HG02884 (cell line): ENCODE measurements around the gene ACAD10.
"Not testable (repeated sequence)": the region's sequence is repeated elsewhere in the genome, so short reads cannot be mapped to it uniquely, and the experiment has no call there.

ENCODE experiments used
- ATAC-seq: cut with Tn5 transposase; IDR thresholded peaks from one replicate; pipeline ENCODE4 v1.9.1; 2021; ENCODE audit warnings: mild to moderate bottlenecking, moderate library complexity; ENCODE audit not compliant: unreplicated experiment

Gene ACAD10

DNA sequence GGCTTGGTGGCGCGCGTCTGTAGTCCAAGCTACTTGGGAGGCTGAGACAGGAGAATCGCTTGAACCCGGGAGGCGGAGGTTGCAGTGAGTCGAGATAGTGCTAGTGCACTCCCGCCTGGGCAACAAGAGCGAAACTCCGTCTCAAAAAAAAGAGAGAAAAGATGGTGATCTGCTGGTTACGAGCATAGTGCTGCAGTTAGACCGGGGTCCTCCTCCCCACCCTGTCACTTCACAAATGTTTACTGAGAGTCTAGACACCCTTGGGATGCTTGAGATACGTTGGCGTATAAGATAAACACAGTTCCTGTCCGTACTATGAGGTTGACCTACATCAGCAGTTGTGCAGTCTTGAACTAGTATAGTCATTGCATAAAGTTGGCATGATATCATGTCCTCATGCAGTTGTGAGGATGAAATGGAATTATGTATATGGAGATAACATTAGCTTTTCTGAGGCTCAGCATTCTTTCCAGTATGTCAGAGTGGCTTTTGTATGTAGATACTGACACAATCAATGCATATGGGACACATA is 787 bp downstream of the ACAD10 start:
- no peak for ATAC-seq

DNA sequence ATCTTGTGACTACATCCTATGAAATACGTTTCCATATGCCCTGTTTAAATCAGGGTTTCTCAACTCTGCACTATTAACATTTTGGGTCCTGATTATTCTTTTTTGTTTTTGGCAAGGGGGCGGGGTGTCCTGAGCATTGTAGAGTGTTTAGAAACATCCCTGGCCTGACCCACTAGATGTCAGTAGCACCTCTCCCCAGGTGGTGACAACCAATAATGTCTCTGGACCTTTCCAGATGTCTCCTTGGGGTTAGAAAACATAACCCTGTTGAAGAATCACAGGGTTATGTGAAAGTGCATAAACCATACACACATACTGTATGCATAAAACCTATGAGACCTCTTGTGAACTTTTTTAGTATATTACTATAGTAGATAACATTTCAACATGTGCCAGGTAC is 1.4 kb downstream of the ACAD10 start:
- no peak for ATAC-seq

DNA sequence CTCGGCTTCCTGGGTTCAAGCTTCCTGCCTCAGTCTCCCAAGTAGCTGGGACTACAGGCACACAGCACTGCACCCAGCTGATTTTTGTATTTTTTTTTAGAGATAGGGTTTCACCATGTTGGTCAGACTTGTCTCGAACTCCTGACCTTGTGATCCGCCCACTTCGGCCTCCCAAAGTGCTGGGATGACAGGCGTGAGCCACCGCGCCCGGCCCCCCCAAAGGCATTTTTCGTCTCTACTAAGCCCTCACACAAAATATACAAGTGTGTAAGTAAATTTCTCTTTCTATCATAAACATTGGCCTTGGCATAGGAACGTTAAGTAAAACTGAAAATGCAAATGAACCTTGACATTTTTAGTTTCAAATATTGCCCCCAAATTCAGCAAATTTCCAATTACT is 2.1 kb downstream of the ACAD10 start:
- ATAC-seq = no peak

DNA sequence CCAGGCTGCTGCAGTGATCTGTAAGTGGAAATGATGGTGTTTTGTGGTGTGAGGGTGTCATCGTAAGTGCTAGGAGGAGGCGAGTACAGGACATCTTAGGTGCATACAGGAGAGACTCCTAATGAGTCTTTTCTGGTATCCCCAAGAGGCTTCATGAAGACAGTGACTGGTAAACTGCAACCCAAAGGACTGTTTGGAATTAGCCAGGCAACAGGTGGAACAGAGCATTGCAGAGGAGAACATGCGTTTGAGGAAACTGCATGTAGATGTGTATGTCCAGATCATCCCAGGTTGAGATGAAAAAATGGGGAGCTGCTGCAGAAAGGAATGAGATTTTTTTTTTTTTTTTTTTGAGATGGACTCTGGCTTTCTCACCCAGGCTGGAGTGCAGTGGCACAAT is 5.4 kb downstream of the ACAD10 start:
- ATAC-seq = no peak

DNA sequence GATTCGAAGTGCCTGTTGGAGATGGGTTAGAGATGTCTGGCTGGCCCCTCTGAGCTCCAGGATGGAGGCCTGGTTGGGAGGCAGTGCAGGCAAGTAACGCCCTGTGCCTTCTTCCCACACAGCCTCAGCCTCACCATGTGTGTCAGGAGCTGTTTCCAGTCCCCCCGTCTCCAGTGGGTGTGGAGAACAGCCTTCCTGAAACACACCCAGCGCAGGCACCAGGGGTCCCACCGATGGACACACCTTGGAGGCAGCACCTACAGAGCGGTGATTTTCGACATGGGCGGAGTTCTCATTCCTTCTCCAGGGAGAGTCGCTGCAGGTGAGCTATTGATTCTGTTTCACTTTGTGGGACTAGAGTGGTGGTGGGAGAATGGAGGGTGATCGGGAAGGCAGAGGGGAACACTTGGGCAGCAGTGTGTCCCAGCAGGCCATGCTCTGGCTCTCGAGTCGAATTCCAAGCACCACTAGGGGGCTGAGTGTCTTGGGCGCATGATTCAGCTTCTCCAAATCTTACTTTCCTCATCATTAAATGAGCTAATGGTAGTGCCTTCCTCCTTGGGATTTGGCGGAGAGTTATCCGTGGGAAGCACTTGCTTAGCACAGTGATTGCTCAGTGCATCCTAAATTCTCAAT is 6.8 kb downstream of the ACAD10 start:
- no peak for ATAC-seq

DNA sequence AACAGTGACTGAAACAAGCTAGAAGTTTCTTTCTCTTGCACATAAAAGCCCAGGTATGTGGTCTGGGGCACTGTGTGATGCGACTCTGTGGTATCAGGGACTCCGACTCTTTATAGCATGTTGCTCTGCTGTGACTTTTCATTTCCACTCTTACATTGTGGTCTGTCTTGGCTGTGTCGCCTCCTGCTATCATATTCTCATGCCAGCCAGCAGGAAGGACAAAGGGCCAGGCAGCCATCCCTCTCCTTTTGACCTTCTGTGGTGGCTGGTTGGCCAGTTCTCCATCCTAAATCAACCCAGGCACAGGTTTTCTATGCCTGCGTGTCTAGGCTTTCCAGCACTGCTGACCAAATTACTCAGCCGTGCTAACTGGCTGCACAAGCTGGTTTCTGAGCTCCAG is 8.0 kb downstream of the ACAD10 start:
- no peak for ATAC-seq

DNA sequence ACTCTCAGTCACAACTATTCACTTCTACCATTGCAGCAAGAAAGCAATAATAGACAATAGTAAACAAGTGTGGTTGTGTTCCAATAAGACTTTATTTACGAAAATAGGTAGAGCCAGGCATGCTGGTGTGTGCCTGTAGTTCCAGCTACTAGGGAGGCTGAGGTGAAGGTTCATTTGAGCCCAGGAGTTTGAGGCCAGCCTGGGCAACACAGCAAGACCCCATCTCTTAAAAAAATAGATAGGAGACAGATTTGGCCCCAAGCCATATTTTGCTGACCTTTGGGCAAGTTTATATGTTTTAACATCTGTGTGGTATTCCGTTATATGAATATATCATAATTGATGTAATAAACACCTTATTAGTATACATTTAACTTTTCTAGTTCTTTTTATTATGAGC is 14.1 kb downstream of the ACAD10 start:
- no peak for ATAC-seq

DNA sequence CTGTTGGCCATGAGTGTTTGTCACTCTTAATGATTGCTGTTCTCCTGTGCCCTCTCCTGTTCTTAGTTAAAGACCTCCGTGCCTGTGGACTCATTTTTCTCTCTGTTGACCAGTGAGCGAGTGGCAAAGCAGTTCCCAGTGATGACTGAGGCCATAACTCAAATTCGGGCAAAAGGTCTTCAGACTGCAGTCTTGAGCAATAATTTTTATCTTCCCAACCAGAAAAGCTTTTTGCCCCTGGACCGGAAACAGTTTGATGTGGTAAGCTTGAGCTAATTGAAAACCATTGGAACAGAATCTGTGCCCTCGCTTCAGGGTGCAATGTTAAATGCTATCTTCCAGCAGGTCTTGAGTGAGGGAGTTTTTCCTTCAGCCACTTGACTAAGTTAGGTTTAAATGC is 19.8 kb downstream of the ACAD10 start:
- no peak for ATAC-seq

DNA sequence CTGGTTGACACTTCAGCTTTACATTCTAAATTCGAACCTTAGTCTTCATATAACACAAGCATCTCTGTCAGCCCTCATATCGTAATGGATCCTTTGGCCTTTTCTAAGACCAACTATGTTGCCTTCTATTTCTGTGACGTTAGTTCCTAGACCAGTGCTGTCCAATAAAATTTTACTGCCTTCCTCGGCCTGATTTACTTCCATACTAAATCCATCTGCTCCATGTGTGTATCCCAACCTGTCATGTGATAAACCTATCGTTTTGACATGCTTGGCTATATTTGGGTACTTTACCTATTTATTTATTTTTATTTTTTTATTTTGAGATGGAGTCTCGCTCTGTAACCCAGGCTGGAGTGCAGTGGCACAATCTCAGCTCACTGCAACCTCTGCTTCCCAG is 20.3 kb downstream of the ACAD10 start:
- ATAC-seq = no peak

DNA sequence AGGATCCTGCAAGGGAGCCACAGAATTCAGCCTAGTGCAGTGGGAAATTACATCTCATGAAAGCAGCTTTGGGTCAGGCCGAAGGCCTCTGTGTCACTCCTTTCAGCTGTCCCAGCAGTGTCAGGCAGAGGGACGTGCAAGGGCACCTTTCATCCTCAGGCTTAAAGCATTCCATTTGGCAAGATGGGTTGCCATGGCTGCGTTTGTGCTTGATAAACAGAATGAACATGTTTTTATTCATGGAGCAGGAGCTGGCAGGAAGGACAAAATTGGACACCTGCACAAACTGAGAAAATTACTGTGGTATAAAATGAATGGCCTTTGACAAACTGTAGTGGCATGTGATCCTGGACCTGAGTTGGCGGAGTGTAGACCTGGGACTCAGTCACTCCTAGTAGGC is 29.4 kb downstream of the ACAD10 start:
- no peak for ATAC-seq

DNA sequence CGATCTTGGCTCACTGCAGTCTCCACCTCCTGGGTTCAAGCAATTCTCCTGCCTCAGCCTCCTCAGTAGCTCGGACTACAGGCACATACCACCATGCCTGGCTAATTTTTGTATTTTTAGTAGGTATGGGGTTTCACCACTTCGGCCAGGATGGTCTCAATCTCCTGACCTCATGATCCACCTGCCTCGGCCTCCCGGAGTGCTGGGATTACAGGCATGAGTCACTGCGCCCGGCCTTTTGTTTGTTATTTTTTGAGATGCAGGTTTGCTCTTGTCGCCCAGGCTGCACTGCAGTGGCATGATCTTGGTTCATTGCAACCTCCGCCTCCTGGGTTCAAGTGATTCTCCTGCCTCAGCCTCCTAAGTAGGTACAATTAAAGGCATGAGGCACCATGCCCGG is 33.5 kb downstream of the ACAD10 start:
- not testable (repeated sequence) for ATAC-seq

DNA sequence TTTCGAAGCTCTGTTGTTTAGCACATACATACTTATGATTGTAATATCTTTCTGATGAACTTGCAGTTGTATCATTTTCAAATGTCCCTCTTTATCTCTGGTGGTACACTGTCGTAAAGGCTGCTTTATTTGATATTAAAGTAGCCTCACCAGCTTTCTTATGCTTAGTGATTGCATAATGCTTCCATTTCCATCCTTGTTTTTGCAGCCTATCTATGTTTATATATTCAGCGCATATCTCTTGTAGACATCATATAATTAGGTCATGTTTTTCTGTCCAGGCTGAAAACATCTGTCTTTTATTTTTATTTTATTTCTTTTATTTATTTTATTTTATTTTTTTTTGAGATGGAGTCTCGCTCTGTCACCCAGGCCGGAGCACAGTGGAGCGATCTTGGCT is 34.6 kb downstream of the ACAD10 start:
- ATAC-seq = no peak

DNA sequence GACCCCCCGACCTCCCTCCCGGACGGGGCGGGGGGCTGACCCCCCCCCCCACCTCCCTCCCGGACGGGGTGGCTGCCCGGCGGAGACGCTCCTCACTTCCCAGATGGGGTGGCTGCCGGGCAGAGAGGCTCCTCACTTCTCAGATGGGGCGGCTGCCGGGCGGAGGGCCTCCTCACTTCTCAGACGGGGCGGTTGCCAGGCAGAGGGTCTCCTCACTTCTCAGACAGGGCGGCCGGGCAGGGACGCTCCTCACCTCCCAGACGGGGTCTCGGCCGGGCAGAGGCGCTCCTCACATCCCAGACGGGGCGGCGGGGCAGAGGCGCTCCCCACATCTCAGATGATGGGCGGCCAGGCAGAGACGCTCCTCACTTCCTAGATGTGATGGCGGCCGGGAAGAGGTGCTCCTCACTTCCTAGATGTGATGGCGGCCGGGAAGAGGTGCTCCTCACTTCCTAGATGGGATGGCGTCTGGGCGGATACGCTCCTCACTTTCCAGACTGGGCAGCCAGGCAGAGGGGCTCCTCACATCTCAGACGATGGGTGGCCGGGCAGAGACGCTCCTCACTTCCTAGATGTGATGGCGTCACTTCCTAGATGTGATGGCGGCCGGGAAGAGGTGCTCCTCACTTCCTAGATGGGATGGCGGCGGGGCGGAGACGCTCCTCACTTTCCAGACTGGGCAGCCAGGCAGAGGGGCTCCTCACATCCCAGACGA is 38.0 kb downstream of the ACAD10 start:
- not testable (repeated sequence) for ATAC-seq

DNA sequence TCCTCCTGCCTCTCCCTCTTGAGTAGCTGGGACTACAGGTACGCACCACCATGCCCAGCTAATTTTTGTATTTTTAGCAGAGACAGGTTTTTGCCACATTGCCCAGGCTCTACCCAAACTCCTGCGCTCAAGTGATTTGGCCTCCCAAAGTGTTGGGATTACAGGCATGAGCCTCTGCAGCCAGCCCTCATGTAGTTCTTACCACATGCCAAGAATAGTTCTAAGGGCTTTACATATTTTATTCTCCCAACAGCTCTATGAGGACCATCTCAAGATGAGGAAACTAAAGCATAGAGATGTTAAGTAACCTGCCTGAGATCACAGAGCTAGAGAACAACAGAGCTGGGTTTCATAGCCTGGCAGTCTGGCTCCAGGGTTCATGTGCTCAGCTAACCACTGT is 42.9 kb downstream of the ACAD10 start:
- ATAC-seq = no peak

DNA sequence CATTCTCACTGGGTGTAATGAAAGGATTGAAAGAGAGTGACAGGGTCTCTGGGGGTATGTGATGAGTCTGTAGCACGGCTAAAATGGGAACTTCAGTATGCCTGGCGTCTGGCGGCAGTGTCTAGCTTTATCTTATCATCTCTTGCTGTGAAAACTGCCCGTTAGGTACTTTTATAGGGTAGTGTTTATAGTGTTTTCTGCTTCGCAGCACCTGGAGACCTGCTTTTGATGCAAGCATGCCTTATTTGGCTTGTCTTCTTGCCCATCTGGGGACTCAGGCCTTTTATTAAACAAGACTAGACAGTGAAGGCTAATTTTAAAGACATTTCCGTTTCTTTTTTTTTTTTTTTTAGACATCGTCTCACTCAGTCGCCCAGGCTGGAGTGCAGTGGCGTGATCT is 44.6 kb downstream of the ACAD10 start:
- no peak for ATAC-seq

DNA sequence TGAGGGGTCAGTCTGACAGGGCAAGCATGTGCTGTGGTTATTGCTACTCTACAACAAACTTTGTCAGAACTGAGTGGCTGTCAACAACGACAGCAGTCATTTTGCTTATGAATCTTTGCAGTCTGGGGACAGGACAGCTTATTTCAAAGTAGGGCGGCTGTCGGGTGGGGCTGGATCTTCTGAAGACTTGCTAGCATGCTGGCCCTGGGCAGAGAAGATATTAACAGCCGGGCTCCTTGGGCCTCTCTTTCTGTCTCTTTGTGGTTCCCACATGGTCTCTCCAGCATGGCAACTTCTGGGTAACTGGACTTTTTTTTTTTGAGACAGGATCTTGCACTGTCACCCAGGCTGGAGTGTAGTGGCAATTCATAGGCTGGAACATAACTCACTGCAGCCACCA is 46.9 kb downstream of the ACAD10 start:
- ATAC-seq = no peak

DNA sequence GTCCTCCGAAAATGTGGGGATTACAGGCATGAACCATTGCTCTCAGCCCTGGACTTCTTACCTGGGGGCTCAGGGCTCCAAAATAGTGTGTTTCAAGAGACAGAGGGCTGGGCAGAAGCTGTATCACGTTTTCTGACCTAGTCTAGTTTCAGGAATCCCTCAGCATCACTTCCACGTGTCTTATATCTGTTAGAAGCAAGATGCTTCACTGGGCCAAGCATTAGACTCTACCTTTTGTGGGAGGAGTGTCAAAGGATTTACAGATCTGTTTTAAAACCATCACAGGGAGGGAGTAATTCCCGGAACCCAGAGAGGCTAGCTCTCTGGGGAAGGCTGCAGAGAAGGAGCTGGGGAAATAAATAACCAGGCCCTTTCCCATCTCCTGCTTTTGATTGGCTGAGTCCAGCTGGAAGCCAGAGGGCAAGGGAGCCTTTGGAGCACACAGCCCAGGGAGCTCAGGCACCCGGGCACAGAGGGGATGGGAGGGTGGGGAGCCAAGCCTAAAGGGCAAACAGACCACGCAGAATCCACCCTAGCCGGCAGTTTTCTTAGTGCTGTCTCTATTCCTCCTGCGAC is 47.6 kb downstream of the ACAD10 start:
- no peak for ATAC-seq

DNA sequence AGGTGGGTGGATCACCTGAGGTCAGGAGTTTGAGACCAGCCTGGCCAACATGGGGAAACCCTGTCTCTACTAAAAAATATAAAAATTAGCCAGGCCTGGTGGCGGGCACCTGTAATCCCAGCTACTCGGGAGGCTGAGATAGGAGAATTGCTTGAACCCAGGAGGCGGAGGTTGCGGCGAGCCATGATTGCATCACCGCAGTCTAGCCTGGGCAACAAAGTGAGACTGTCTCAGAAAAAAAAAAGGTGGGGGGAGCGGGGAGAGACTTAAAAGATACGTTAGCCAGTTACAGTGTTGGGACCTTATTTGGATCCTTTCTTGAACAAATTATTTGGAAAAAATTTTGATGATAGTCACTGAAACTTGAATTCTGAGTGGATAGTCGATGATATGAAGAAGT is 53.7 kb downstream of the ACAD10 start:
- ATAC-seq = not testable (repeated sequence)

DNA sequence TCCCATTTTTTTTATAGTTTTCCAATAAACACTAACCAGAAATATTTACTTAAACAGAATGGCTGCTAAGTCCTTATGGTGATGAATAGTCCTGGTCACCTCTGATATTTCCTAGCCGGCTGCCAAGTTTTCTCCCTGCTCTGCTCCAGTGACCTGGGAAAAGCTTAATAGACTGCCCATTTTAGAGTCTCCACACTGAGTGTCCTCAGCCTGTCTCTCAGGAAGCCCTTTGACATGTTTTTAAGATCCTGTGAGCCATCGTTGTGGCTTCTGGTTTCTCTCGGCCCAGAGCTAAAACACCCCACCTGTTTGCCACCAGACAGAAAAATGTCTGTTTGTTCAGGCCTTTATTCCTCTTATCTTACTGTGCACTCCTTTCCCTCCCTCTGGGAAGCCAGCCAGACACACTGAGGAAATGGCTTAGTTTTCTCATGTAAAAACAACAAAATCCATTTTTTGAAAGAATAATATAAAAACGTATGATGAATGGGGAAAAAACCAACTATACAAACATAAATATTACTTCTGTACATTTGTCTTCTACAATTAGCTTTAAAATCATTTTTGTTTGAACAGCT is 55.5 kb downstream of the ACAD10 start:
- no peak for ATAC-seq

DNA sequence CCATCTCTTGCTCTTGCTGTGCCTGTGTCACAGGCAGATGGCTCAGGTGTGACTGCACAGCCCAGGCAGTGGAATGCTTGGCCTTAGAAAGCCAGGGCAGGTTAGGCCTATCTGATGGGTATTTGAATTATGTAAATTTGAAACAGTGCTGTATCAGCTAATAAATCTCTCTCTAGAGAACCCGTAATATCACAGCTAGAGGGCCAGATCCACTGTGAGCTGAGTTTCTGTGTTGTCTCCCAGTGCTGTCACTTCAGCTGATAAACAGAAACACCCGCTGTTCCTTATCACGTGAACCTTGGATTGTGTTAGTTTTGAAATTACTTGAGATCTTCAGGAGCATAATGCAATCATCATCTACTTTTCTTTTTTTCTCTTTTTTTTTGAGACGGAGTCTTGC is 59.4 kb downstream of the ACAD10 start:
- ATAC-seq = no peak

DNA sequence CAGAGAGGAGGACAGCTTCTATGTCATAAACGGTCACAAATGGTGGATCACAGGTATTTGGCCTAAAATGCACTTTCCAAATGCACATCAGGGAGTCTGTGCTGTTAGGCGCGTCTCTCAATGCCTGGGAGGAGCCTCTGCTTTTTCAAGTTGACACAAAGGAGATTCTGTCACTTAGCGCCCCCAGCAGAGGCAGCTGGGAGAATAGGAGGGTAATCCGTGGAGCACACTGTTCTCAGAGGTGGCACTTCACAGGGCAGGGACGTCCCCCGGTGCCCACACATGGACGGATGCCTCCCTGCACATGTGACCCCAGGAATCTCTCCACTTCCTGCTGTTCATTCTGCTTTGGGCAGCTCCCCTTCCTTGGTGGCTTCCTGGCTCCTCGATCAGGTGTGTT is 61.5 kb downstream of the ACAD10 start:
- ATAC-seq = no peak

DNA sequence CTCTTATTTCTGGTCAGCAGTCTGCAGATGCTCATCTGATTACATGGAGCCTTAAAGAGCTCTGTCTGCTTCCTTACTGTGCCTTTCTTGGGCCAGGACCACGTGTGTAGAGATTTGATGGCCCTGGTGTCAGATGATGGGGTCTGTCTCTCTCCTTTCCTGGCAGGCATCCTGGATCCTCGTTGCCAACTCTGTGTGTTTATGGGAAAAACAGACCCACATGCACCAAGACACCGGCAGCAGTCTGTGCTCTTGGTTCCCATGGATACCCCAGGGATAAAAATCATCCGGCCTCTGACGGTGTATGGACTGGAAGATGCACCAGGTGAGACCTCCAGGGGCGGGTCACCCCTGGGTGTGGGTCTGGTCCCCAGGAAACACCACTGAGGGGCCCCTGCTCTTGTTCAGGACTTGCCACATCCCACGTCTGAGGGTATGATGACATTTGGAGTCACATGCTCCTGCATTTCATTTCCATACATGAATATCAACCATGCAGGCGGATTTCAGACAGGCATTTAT is 62.4 kb downstream of the ACAD10 start:
- no peak for ATAC-seq
